ENCODE results near the gene WDR26.
"Not testable (repeated sequence)": the region's sequence is repeated elsewhere in the genome, so short reads cannot be mapped to it uniquely, and the experiment has no call there.

The WDR26 gene

GRCh38 chr1:224392411-224393249, 42.0 kb downstream of the WDR26 start:
- DNase-seq, result no peak

- DNase-seq, result no peak
Measured at GRCh38 chr1:224390517-224390916, 44.1 kb downstream of the WDR26 start.

- no peak for DNase-seq
Measured at GRCh38 chr1:224387943-224388342, 46.7 kb downstream of the WDR26 start.

GRCh38 chr1:224387302-224387912, 47.2 kb downstream of the WDR26 start:
- no peak for DNase-seq

GRCh38 chr1:224383218-224383617, 51.4 kb downstream of the WDR26 start:
- no peak for DNase-seq

- no peak for DNase-seq
Measured at GRCh38 chr1:224381880-224382548, 52.6 kb downstream of the WDR26 start.

GRCh38 chr1:224380003-224380402, 54.6 kb downstream of the WDR26 start:
- DNase-seq, result no peak

- DNase-seq, result no peak
Measured at GRCh38 chr1:224378855-224379631, 55.6 kb downstream of the WDR26 start.

- DNase-seq, result peak; percentile 36
Measured at GRCh38 chr1:224377676-224378006, 57.0 kb downstream of the WDR26 start.

GRCh38 chr1:224375059-224375458, 59.5 kb downstream of the WDR26 start:
- no peak for DNase-seq

GRCh38 chr1:224373008-224373590, 61.5 kb downstream of the WDR26 start:
- DNase-seq, result no peak

- no peak for DNase-seq
Measured at GRCh38 chr1:224368409-224368808, 66.2 kb downstream of the WDR26 start.

GRCh38 chr1:224359207-224359606, 75.4 kb downstream of the WDR26 start:
- DNase-seq, result no peak

GRCh38 chr1:224358237-224358636, 76.4 kb downstream of the WDR26 start:
- DNase-seq, result no peak

- peak; percentile 36 for DNase-seq
Measured at GRCh38 chr1:224357626-224358124, 76.9 kb downstream of the WDR26 start.

- DNase-seq, result peak; percentile 96
Measured at GRCh38 chr1:224356685-224357625, 77.6 kb downstream of the WDR26 start, which contains the start of gene CNIH4. TSS of gene CNIH4 (plus strand) at chr1:224356879. CDS start at chr1:224356925, 46 bp downstream.

- DNase-seq, result no peak
Measured at GRCh38 chr1:224353975-224354925, 80.3 kb downstream of the WDR26 start.

GRCh38 chr1:224352436-224353085, 82.0 kb downstream of the WDR26 start:
- DNase-seq, result not testable (repeated sequence)

- DNase-seq, result not testable (repeated sequence)
Measured at GRCh38 chr1:224349716-224350115, 84.9 kb downstream of the WDR26 start.
